ENCODE results near the gene PPP6R2. TPM values are rescaled to one million over a fixed set of nuclear protein-coding genes. Genes with fewer than 3 reads are reported as not detected.

Gene PPP6R2
- polyA plus RNA-seq, 1 donor from 2014 or later: 85.4 TPM

DNA sequence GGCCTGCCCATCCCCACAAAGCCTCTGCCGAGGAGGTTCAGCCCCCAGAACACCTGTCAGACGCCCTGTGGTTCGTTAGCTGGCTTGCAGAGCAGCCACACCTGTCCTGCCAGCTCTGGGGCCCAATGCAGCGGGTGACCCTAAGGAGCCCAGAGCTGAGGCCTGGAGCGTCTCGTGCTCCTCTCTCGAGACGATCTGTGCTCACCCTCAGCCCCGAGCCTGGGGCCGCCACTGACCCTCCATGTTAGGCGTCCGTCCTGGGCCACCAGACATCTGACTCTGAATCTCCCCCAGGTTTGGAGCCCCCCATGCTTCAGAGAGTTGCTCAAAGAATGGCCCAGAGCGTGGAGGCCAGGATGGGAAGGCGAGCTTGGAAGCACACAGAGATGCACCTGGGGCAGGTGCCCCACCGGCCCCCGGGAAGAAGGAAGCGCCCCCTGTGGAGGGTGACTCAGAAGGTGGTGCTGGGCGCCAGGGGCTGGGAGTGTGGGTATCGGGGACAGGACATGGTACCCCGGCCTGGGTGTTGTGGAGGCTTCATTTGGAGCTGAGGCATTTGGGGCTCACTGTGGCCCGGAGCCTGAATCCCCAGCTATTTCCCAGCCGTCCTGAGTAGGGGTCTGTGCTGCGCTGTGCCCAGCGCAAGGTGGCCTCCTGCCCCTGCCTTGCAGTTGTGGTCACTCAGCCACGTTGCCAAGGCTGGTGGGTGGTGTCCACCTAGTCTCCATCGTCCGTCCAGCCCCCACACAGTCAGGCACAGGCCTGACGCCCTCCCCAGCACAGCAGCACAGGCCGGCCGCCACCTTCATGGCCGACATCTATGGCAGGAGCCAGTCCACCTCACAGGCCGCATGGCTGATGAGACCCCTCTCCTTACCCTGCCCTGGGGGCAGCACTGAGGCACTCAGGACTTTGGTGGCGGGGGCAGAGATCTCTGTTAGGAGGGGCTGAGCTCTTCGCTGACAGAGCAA is 95.5 kb downstream of the PPP6R2 start:
- H3K9ac ChIP-seq (ENCODE audit: low read length): no peak overlapping the region
- no peaks in the 10 kb centered on the region for H3K79me2 ChIP-seq (replicated peaks; ENCODE audit: insufficient read depth, low read length)
- H2AFZ ChIP-seq (ENCODE audit: low read depth, low read length): no peak overlapping the region
- H3K27me3 ChIP-seq (ENCODE audit: insufficient read depth, low read depth, low read length): no peaks in the 10 kb centered on the region
- no peaks in the 10 kb centered on the region for H3K9me3 ChIP-seq (ENCODE audit: low read length)
- H3K36me3 ChIP-seq (ENCODE audit: insufficient read depth, low read length): no peaks in the 10 kb centered on the region
- no peaks in the 10 kb centered on the region for H4K20me1 ChIP-seq (ENCODE audit: insufficient read depth)
- no peak overlapping the region for H3K27ac ChIP-seq (ENCODE audit: low read length)
- no peak overlapping the region for H3K4me3 ChIP-seq (ENCODE audit: low read length)
- no peaks in the 10 kb centered on the region for H3F3A ChIP-seq (ENCODE audit: insufficient read depth, low read length, poor library complexity, severe bottlenecking)
- no peak for TF ChIP-seq SMC3 (conservative IDR thresholded peaks at IDR 0.05; ENCODE audit: poor library complexity)
- TF ChIP-seq, protein P1, sequence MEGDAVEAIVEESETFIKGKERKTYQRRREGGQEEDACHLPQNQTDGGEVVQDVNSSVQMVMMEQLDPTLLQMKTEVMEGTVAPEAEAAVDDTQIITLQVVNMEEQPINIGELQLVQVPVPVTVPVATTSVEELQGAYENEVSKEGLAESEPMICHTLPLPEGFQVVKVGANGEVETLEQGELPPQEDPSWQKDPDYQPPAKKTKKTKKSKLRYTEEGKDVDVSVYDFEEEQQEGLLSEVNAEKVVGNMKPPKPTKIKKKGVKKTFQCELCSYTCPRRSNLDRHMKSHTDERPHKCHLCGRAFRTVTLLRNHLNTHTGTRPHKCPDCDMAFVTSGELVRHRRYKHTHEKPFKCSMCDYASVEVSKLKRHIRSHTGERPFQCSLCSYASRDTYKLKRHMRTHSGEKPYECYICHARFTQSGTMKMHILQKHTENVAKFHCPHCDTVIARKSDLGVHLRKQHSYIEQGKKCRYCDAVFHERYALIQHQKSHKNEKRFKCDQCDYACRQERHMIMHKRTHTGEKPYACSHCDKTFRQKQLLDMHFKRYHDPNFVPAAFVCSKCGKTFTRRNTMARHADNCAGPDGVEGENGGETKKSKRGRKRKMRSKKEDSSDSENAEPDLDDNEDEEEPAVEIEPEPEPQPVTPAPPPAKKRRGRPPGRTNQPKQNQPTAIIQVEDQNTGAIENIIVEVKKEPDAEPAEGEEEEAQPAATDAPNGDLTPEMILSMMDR (IDR thresholded peaks at IDR 0.05; ENCODE audit: poor library complexity, severe bottlenecking): no peak
- TF ChIP-seq, protein P2, sequence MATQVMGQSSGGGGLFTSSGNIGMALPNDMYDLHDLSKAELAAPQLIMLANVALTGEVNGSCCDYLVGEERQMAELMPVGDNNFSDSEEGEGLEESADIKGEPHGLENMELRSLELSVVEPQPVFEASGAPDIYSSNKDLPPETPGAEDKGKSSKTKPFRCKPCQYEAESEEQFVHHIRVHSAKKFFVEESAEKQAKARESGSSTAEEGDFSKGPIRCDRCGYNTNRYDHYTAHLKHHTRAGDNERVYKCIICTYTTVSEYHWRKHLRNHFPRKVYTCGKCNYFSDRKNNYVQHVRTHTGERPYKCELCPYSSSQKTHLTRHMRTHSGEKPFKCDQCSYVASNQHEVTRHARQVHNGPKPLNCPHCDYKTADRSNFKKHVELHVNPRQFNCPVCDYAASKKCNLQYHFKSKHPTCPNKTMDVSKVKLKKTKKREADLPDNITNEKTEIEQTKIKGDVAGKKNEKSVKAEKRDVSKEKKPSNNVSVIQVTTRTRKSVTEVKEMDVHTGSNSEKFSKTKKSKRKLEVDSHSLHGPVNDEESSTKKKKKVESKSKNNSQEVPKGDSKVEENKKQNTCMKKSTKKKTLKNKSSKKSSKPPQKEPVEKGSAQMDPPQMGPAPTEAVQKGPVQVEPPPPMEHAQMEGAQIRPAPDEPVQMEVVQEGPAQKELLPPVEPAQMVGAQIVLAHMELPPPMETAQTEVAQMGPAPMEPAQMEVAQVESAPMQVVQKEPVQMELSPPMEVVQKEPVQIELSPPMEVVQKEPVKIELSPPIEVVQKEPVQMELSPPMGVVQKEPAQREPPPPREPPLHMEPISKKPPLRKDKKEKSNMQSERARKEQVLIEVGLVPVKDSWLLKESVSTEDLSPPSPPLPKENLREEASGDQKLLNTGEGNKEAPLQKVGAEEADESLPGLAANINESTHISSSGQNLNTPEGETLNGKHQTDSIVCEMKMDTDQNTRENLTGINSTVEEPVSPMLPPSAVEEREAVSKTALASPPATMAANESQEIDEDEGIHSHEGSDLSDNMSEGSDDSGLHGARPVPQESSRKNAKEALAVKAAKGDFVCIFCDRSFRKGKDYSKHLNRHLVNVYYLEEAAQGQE (IDR thresholded peaks at IDR 0.05; ENCODE audit: borderline replicate concordance): no peak
- H3K4me2 ChIP-seq (ENCODE audit: low read length): no peak overlapping the region
- no peaks in the 10 kb centered on the region for H3K9me2 ChIP-seq (ENCODE audit: insufficient read depth, low read length)

DNA sequence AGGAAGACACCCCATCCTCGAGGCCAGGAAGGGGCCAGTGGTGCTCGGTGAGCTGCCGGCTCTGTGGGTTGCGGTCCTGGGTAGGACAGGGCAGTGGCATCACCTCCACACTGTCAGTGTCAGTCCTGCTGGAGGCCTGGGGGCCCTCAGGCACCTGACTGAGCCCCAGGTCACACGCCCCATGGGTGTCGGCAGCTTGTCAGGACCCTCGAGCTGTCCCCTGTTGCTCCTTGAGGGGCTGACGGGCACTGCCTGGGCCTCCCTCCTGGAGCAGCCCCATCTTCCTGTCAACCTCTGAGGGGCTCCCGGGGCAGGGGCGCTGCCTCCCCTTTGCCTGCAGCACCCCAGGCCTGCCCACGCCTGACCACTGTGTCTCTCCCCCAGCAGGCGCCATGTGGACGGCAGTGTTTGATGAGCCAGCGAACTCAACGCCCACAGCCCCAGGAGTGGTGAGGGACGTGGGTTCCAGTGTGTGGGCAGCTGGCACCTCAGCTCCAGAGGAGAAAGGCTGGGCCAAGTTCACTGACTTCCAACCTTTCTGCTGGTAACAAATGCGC is 96.3 kb downstream of the PPP6R2 start:
- no peaks in the 10 kb centered on the region for H3K9me3 ChIP-seq (ENCODE audit: low read length)
- no peak overlapping the region for H3K27ac ChIP-seq (ENCODE audit: low read length)
- H3K36me3 ChIP-seq (ENCODE audit: insufficient read depth, low read length): no peaks in the 10 kb centered on the region
- TF ChIP-seq POLR2AphosphoS5 (IDR thresholded peaks at IDR 0.05): no peak
- no peak for TF ChIP-seq EP300 (conservative IDR thresholded peaks at IDR 0.05; ENCODE audit: poor library complexity, severe bottlenecking)
- H3K9me2 ChIP-seq (ENCODE audit: insufficient read depth, low read length): no peaks in the 10 kb centered on the region
- no peaks in the 10 kb centered on the region for H3K79me2 ChIP-seq (replicated peaks; ENCODE audit: insufficient read depth, low read length)
- no peaks in the 10 kb centered on the region for H3F3A ChIP-seq (ENCODE audit: insufficient read depth, low read length, poor library complexity, severe bottlenecking)
- no peaks in the 10 kb centered on the region for H3K27me3 ChIP-seq (ENCODE audit: insufficient read depth, low read depth, low read length)
- H3K4me2 ChIP-seq (ENCODE audit: low read length): no peak overlapping the region
- no peak overlapping the region for H3K9ac ChIP-seq (ENCODE audit: low read length)
- no peaks in the 10 kb centered on the region for H4K20me1 ChIP-seq (ENCODE audit: insufficient read depth)
- H3K4me3 ChIP-seq (ENCODE audit: low read length): no peak overlapping the region
- H2AFZ ChIP-seq (ENCODE audit: low read depth, low read length): no peak overlapping the region

DNA sequence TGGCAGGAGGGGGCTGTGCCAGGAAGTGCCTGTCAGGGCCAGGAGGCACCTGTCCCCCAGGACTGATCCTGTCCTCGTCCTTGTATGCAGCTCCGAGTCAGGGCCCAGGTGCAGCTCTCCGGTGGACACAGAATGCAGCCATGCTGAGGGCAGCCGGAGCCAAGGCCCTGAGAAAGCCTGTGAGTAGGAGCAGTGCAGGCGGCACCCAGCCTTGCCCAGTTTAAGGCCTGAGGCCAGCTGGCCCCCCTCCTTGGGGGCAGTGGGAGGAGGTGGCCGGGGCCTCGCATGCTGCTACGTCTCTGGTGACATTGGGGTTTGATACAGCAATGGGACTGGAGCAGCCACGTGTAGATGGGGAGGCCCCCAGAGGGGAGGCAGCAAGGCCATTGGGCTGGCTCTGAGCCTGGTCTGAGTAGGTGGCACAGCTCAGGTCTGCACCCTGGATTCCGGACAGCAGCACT is 96.8 kb downstream of the PPP6R2 start:
- Histone ChIP-seq H3F3A (ENCODE audit: insufficient read depth, low read length, poor library complexity, severe bottlenecking) (no peaks in the 10 kb centered on the region), H3K9me2 (ENCODE audit: insufficient read depth, low read length) (no peaks in the 10 kb centered on the region), H3K9ac (ENCODE audit: low read length) (no peak overlapping the region), H3K27ac (ENCODE audit: low read length) (no peak overlapping the region), H4K20me1 (ENCODE audit: insufficient read depth) (no peaks in the 10 kb centered on the region), H3K9me3 (ENCODE audit: low read length) (no peaks in the 10 kb centered on the region), H3K4me2 (ENCODE audit: low read length) (no peak overlapping the region), H3K27me3 (ENCODE audit: insufficient read depth, low read depth, low read length) (no peaks in the 10 kb centered on the region), H3K4me3 (ENCODE audit: low read length) (no peak overlapping the region), H2AFZ (ENCODE audit: low read depth, low read length) (no peak overlapping the region), H3K79me2 (replicated peaks; ENCODE audit: insufficient read depth, low read length) (no peaks in the 10 kb centered on the region), H3K36me3 (ENCODE audit: insufficient read depth, low read length) (no peaks in the 10 kb centered on the region)
- TF ChIP-seq EP300 (conservative IDR thresholded peaks at IDR 0.05; ENCODE audit: poor library complexity, severe bottlenecking) (no peak), POLR2AphosphoS5 (IDR thresholded peaks at IDR 0.05) (no peak), SMC3 (conservative IDR thresholded peaks at IDR 0.05; ENCODE audit: poor library complexity) (no peak), EZH2 (IDR thresholded peaks at IDR 0.05; ENCODE audit: borderline replicate concordance, insufficient read depth, low read length, poor library complexity, severe bottlenecking) (no peak), TAF1 (IDR thresholded peaks at IDR 0.05; ENCODE audit: low read depth) (no peak), RAD21 (conservative IDR thresholded peaks at IDR 0.05) (no peak)
- TF ChIP-seq, protein P2 (IDR thresholded peaks at IDR 0.05; ENCODE audit: borderline replicate concordance): no peak
- TF ChIP-seq, protein P1 (IDR thresholded peaks at IDR 0.05; ENCODE audit: poor library complexity, severe bottlenecking): no peak

Measured in neural cell (in vitro differentiated cells).